HFF-Myc (cell line): ENCODE measurements around the gene WTIP.

ENCODE experiments used
- DNase-seq: peaks from one replicate; pipeline ENCODE4 v3.0.0-alpha.2; 2011; ENCODE audit warnings: low read depth; ENCODE audit errors: extremely low read depth
- H3K4me3 ChIP-seq: replicated peaks from 2 replicates; pipeline ENCODE4 v1.5.1; 2011; ENCODE audit warnings: low read depth, mild to moderate bottlenecking, control low read depth, low read length
- CTCF ChIP-seq: IDR thresholded peaks from 2 replicates; pipeline ENCODE4 v1.5.1; 2012; ENCODE audit warnings: mild to moderate bottlenecking, low read depth, low read length, control low read depth; ENCODE audit errors: missing control alignments

WTIP gene

DNA sequence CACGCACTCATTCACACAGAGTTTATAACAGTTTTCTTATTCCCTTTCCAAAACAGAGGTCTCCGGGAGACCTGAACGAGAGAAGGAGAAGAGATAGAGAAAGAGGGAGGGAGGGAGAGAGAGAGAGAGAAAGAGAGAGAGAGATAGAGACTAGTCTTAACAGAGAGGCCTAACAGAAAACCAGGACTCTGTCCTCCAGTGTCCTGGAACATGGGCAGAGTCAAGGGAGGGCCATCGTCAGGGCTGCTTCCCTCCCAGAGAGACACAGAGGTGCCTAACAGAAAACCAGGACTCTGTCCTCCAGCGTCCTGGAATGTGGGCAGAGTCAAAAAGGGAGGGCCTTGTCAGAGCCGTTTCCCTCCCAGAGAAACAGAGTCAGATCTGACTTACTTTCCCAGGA, 78.7 kb downstream of the WTIP start:
- DNase-seq = no peak
- no peak for TF ChIP-seq CTCF
- no peak overlapping the region for H3K4me3 ChIP-seq
